ENCODE results near the gene NIF3L1. TPM values are rescaled to one million over a fixed set of nuclear protein-coding genes. Genes with fewer than 3 reads are reported as not detected.
A peak's percentile ranks its signal among the peaks of the same experiment; 100 is the strongest.

NIF3L1 gene
- total and polyA plus RNA-seq, 2 of the 13 experiments (the other 11 are each of a cell fraction or from before 2014, with no cell fraction given), result 67.9 to 75.2 TPM

DNA sequence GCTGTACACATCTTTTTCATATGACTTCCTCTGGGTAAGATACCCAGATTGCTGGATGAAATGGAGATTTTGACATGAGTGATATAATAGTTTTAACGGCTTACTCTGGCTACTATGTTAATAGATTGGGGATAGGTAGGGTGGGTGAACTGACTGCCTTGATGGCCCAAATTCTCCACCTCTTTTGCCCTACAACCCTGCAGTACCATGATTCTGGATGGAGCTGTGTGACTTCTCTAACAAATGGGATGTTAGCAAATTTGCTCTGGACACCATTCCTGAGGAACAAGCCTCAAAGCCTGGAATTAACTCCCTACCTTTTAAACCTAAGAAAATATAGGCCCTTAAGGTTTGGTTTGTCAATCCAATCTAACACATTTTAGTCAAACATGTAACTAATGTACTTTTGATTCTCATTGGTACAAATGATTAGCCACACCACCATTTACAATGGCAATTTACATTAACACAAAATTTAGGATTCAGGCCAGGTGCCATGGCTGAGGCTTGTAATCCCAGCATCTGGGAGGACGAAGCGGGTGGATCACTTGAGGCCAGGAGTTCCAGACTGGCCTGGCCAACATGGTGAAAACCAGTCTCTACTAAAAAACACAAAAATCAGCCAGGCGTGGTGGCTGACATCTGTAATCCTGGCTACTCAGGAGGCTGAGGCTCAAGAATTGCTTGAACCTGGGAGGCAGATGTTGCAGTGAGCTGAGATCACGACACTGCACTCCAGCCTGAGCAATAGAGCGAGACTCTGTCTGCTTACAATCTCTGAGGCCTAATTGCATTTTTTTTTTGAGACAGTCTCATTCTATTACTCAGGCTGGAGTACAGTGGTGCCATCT is 37.5 kb upstream of the NIF3L1 start (continued):
- TF ChIP-seq, protein P1, sequence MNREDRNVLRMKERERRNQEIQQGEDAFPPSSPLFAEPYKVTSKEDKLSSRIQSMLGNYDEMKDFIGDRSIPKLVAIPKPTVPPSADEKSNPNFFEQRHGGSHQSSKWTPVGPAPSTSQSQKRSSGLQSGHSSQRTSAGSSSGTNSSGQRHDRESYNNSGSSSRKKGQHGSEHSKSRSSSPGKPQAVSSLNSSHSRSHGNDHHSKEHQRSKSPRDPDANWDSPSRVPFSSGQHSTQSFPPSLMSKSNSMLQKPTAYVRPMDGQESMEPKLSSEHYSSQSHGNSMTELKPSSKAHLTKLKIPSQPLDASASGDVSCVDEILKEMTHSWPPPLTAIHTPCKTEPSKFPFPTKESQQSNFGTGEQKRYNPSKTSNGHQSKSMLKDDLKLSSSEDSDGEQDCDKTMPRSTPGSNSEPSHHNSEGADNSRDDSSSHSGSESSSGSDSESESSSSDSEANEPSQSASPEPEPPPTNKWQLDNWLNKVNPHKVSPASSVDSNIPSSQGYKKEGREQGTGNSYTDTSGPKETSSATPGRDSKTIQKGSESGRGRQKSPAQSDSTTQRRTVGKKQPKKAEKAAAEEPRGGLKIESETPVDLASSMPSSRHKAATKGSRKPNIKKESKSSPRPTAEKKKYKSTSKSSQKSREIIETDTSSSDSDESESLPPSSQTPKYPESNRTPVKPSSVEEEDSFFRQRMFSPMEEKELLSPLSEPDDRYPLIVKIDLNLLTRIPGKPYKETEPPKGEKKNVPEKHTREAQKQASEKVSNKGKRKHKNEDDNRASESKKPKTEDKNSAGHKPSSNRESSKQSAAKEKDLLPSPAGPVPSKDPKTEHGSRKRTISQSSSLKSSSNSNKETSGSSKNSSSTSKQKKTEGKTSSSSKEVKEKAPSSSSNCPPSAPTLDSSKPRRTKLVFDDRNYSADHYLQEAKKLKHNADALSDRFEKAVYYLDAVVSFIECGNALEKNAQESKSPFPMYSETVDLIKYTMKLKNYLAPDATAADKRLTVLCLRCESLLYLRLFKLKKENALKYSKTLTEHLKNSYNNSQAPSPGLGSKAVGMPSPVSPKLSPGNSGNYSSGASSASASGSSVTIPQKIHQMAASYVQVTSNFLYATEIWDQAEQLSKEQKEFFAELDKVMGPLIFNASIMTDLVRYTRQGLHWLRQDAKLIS (CRISPR knock-in tag; IDR thresholded peaks at IDR 0.05), result no peak
- no peak for TF ChIP-seq KAT7 (CRISPR knock-in tag; IDR thresholded peaks at IDR 0.05; ENCODE audit: borderline replicate concordance)
- TF ChIP-seq ZNF329 (CRISPR knock-in tag; IDR thresholded peaks at IDR 0.05; ENCODE audit: low read depth), result no peak
- no peak for TF ChIP-seq SIN3A (IDR thresholded peaks at IDR 0.05; ENCODE audit: borderline replicate concordance, low read depth, low read length)
- TF ChIP-seq ZNF235 (CRISPR knock-in tag; IDR thresholded peaks at IDR 0.05; ENCODE audit: borderline replicate concordance), result no peak
- TF ChIP-seq HCFC1 (IDR thresholded peaks at IDR 0.05; ENCODE audit: low read depth, low read length), result no peak
- no peak for TF ChIP-seq ZNF335 (CRISPR knock-in tag; IDR thresholded peaks at IDR 0.05)
- no peak for TF ChIP-seq BCL6 (CRISPR knock-in tag; IDR thresholded peaks at IDR 0.05)
- no peak for TF ChIP-seq KDM6A (CRISPR knock-in tag; IDR thresholded peaks at IDR 0.05; ENCODE audit: low read depth)
- no peak for TF ChIP-seq CSRNP2 (CRISPR knock-in tag; conservative IDR thresholded peaks at IDR 0.05; ENCODE audit: low read depth)
- TF ChIP-seq, protein P2, sequence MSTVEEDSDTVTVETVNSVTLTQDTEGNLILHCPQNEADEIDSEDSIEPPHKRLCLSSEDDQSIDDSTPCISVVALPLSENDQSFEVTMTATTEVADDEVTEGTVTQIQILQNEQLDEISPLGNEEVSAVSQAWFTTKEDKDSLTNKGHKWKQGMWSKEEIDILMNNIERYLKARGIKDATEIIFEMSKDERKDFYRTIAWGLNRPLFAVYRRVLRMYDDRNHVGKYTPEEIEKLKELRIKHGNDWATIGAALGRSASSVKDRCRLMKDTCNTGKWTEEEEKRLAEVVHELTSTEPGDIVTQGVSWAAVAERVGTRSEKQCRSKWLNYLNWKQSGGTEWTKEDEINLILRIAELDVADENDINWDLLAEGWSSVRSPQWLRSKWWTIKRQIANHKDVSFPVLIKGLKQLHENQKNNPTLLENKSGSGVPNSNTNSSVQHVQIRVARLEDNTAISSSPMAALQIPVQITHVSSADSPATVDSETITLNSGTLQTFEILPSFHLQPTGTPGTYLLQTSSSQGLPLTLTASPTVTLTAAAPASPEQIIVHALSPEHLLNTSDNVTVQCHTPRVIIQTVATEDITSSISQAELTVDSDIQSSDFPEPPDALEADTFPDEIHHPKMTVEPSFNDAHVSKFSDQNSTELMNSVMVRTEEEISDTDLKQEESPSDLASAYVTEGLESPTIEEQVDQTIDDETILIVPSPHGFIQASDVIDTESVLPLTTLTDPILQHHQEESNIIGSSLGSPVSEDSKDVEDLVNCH (CRISPR knock-in tag; IDR thresholded peaks at IDR 0.05), result no peak
- TF ChIP-seq, protein P3, sequence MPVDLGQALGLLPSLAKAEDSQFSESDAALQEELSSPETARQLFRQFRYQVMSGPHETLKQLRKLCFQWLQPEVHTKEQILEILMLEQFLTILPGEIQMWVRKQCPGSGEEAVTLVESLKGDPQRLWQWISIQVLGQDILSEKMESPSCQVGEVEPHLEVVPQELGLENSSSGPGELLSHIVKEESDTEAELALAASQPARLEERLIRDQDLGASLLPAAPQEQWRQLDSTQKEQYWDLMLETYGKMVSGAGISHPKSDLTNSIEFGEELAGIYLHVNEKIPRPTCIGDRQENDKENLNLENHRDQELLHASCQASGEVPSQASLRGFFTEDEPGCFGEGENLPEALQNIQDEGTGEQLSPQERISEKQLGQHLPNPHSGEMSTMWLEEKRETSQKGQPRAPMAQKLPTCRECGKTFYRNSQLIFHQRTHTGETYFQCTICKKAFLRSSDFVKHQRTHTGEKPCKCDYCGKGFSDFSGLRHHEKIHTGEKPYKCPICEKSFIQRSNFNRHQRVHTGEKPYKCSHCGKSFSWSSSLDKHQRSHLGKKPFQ (CRISPR knock-in tag; IDR thresholded peaks at IDR 0.05; ENCODE audit: insufficient replicate concordance), result no peak
- TF ChIP-seq SETDB1 (CRISPR knock-in tag; IDR thresholded peaks at IDR 0.05; ENCODE audit: borderline replicate concordance), result no peak
- no peak for TF ChIP-seq GABPB1 (CRISPR knock-in tag; IDR thresholded peaks at IDR 0.05)
- TF ChIP-seq RFXANK (CRISPR knock-in tag; IDR thresholded peaks at IDR 0.05), result no peak
- 0 out of 2 replicates have a peak, but pooled peaks have one; percentile 34 for TF ChIP-seq MEF2D (CRISPR knock-in tag; IDR thresholded peaks at IDR 0.05)
- TF ChIP-seq ZNF672 (CRISPR knock-in tag; IDR thresholded peaks at IDR 0.05), result no peak
- TF ChIP-seq HIC2 (CRISPR knock-in tag; IDR thresholded peaks at IDR 0.05; ENCODE audit: low read depth), result no peak
